ENCODE data around the gene ELP1. TPM values are rescaled to one million over a fixed set of nuclear protein-coding genes. Genes with fewer than 3 reads are reported as not detected.

The ELP1 gene
- total RNA-seq, 1 donor from 2014 or later, result 23.2 TPM

DNA sequence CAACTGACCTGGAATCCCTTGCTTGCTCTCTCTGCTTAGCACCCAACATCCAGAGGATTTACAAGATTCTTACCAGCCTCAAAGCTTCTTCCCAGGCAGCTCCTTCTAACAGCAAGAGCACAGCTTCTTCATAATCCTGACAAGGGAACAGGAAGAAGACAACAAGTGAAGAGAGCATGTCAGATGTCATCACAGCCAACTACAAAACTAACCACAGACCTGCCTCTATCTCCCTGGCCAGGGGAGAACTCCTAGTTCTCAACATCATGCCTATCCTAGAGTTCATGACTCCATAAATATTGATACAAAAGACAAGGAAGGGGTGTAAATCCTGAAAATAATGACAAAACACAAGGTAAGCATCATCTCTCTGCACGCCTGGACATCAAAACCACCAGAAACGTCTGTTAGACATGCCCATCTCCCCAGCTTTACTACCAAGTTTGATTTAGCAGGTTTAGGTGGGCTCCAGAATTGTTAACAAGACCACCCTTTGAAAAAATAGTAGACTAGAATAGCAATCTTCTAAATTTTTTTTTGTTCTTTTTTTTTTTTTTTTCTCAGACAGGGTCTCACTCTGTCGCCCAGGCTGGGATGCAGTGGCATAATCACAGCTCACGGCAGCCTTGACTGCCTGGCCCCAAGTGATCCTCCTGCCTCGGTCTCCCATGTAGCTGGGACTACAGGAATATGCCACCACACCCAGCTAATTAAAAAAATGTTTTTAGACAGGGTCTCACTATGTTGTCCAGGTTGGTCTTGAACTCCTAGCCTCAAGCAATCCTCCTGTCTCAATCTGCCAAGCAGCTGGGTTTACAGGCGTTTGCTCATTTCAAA lies 51.7 kb downstream of the ELP1 start:
- Mint-ChIP-seq H3K4me1 (ENCODE audit: unreplicated experiment) (no peaks in the 10 kb centered on the region), H3K36me3 (ENCODE audit: low read depth, unreplicated experiment) (peaks cover 23% of the 10 kb centered on the region), H3K27ac (ENCODE audit: unreplicated experiment) (no peak overlapping the region), H3K9me3 (ENCODE audit: unreplicated experiment) (no peaks in the 10 kb centered on the region), H3K4me3 (ENCODE audit: unreplicated experiment) (no peak overlapping the region), H3K27me3 (ENCODE audit: unreplicated experiment) (no peaks in the 10 kb centered on the region)
- DNase-seq (ENCODE audit: low spot score), result no peak
- TF ChIP-seq, protein P1, sequence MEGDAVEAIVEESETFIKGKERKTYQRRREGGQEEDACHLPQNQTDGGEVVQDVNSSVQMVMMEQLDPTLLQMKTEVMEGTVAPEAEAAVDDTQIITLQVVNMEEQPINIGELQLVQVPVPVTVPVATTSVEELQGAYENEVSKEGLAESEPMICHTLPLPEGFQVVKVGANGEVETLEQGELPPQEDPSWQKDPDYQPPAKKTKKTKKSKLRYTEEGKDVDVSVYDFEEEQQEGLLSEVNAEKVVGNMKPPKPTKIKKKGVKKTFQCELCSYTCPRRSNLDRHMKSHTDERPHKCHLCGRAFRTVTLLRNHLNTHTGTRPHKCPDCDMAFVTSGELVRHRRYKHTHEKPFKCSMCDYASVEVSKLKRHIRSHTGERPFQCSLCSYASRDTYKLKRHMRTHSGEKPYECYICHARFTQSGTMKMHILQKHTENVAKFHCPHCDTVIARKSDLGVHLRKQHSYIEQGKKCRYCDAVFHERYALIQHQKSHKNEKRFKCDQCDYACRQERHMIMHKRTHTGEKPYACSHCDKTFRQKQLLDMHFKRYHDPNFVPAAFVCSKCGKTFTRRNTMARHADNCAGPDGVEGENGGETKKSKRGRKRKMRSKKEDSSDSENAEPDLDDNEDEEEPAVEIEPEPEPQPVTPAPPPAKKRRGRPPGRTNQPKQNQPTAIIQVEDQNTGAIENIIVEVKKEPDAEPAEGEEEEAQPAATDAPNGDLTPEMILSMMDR (IDR thresholded peaks at IDR 0.05; ENCODE audit: unreplicated experiment), result no peak

DNA sequence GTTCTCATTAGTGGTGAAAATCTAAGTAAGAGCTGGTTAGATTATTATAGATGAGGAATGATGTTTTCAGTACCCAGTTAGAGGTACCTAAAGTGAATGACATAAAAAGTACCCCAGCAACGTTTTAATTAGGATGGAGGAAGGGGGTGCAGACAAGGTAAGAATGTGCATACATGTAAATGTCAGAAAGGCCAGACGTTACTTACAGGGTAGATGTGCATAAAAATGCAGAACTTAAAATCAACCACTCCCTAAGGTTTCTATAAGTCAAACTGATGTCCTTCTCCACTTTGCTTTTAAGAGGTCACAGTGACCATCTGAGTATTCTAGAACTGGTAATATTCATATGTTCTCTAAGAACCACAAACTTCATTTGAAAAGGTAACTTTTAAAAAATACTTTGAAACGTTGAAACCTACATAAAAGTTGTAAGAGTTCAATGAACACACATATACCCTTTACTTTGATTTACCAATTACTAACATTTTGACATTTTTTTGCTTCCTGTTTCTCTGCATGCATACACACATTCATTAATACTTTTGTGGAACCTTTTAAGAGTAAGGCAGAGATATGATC lies 53.1 kb downstream of the ELP1 start:
- H3K27ac Mint-ChIP-seq (ENCODE audit: unreplicated experiment), result no peak overlapping the region
- H3K27me3 Mint-ChIP-seq (ENCODE audit: unreplicated experiment), result no peaks in the 10 kb centered on the region
- H3K4me1 Mint-ChIP-seq (ENCODE audit: unreplicated experiment), result no peaks in the 10 kb centered on the region
- peaks cover 21% of the 10 kb centered on the region for H3K36me3 Mint-ChIP-seq (ENCODE audit: low read depth, unreplicated experiment)
- H3K9me3 Mint-ChIP-seq (ENCODE audit: unreplicated experiment), result no peaks in the 10 kb centered on the region
- H3K4me3 Mint-ChIP-seq (ENCODE audit: unreplicated experiment), result no peak overlapping the region
- no peak for DNase-seq (ENCODE audit: low spot score)
- TF ChIP-seq, protein P1 (IDR thresholded peaks at IDR 0.05; ENCODE audit: unreplicated experiment), result no peak

DNA sequence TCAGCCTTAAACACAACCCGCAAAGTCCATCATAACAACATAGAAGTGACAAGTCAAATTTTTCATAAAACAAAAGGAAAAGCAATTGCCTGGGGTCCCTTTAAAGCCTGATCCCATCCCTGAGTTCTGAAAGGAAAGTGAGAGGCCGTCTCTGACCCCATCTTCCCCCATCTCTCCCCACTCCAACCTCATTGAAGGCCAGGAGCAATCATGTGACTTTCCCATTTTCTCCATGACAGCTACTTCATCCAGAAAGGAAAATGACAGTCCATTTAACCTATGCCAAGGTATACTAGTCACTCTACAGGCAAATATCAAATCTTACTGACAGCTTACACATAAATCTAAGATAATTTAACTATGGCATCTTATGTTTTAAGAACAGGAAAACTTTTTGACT lies 56.4 kb downstream of the ELP1 start:
- Mint-ChIP-seq H3K4me1 (ENCODE audit: unreplicated experiment) (no peaks in the 10 kb centered on the region), H3K27ac (ENCODE audit: unreplicated experiment) (no peak overlapping the region), H3K36me3 (ENCODE audit: low read depth, unreplicated experiment) (peaks cover 21% of the 10 kb centered on the region), H3K4me3 (ENCODE audit: unreplicated experiment) (no peak overlapping the region), H3K27me3 (ENCODE audit: unreplicated experiment) (no peaks in the 10 kb centered on the region), H3K9me3 (ENCODE audit: unreplicated experiment) (no peaks in the 10 kb centered on the region)
- TF ChIP-seq, protein P1 (IDR thresholded peaks at IDR 0.05; ENCODE audit: unreplicated experiment), result no peak
- no peak for DNase-seq (ENCODE audit: low spot score)

DNA sequence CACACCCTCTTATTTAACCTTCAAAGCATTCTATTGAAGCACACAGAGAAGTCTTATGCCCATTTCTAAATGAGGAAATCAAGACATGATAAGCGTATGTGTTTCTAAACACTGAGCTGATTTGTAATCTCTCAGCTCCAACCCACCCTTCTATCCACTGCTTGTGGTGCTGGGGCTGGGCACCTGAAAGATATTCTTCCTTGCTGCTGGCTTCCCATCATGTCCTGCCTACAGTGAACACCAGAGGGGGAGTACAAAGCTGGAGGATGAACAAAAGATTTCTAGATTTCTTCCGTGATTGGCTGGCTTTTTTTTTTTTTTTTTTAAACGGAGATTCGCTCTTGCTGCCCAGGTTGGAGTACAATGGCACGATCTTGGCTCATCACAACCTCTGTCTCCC lies 57.5 kb downstream of the ELP1 start:
- no peak for DNase-seq (ENCODE audit: low spot score)
- TF ChIP-seq, protein P1 (IDR thresholded peaks at IDR 0.05; ENCODE audit: unreplicated experiment), result no peak

More for the DNA sequence above, 57.5 kb downstream of the ELP1 start:
- no peak overlapping the region for H3K27ac Mint-ChIP-seq (ENCODE audit: unreplicated experiment)
- H3K9me3 Mint-ChIP-seq (ENCODE audit: unreplicated experiment), result no peaks in the 10 kb centered on the region
- H3K4me1 Mint-ChIP-seq (ENCODE audit: unreplicated experiment), result no peaks in the 10 kb centered on the region
- H3K27me3 Mint-ChIP-seq (ENCODE audit: unreplicated experiment), result no peaks in the 10 kb centered on the region
- H3K36me3 Mint-ChIP-seq (ENCODE audit: low read depth, unreplicated experiment), result peaks cover 26% of the 10 kb centered on the region
- no peak overlapping the region for H3K4me3 Mint-ChIP-seq (ENCODE audit: unreplicated experiment)
